ENCODE data around the gene PRKAG2.
"Not testable (repeated sequence)": the region's sequence is repeated elsewhere in the genome, so short reads cannot be mapped to it uniquely, and the experiment has no call there.

PRKAG2 gene

DNA sequence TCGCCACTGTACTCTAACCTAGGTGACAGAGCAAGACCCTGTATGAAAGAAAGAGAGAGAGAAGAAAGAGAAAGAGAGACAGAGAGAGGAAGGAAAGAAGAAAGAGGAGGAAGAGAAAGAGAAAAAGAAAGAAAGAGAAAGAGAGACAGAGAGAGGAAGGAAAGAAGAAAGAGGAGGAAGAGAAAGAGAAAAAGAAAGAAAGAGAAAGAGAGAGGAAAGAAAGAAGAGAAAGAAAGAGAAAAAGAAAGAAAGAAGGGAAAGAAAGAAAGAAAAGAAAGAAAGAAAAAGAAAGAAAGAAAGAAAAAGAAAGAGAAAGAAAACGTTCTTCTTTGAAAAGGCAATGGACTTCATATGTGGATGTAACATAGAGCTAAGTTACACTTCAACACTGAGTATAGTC, 340.7 kb downstream of the PRKAG2 start:
- H3K4me1 ChIP-seq (ENCODE audit: control insufficient read depth, insufficient read depth, low read length) = peaks cover 18% of the 10 kb centered on the region
- H3K27ac ChIP-seq (ENCODE audit: insufficient read depth, low read depth, low read length, poor library complexity, severe bottlenecking); H3K9me3 ChIP-seq (ENCODE audit: control insufficient read depth, low read length); H3K4me3 ChIP-seq (ENCODE audit: insufficient read depth, low read depth, low read length); H3K36me3 ChIP-seq (ENCODE audit: control insufficient read depth, insufficient read depth, low read length); H3K27me3 ChIP-seq (ENCODE audit: control insufficient read depth, insufficient read depth, low read length, poor library complexity, severe bottlenecking): not testable (repeated sequence)
- 93 to 95% methylated on average over 2 of the region's 2 CpGs for WGBS, 2 experiments

DNA sequence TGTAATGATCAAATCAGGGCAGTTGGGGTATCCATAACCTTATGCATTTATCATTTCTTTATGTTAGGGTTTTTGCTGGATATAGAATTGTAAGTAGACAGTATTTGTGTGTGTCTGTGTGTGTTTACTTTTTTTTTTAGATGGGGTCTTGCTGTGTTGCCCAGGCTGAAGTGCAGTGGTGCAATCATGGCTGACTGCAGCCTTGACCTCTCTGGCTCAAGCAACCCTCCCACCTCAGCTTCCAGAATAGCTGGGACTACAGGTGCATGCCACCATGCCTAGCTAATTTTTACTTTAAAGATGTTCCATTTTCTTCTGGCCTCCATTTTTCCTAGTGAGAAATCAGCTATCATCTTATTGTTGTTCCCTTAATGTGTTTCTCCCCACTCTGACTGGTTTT, 347.1 kb downstream of the PRKAG2 start:
- Histone ChIP-seq H3K4me3 (ENCODE audit: insufficient read depth, low read depth, low read length) (no peak overlapping the region), H3K4me1 (ENCODE audit: control insufficient read depth, insufficient read depth, low read length) (no peaks in the 10 kb centered on the region), H3K27ac (ENCODE audit: insufficient read depth, low read depth, low read length, poor library complexity, severe bottlenecking) (no peak overlapping the region), H3K27me3 (ENCODE audit: control insufficient read depth, insufficient read depth, low read length, poor library complexity, severe bottlenecking) (no peaks in the 10 kb centered on the region), H3K36me3 (ENCODE audit: control insufficient read depth, insufficient read depth, low read length) (no peaks in the 10 kb centered on the region), H3K9me3 (ENCODE audit: control insufficient read depth, low read length) (no peaks in the 10 kb centered on the region)

DNA sequence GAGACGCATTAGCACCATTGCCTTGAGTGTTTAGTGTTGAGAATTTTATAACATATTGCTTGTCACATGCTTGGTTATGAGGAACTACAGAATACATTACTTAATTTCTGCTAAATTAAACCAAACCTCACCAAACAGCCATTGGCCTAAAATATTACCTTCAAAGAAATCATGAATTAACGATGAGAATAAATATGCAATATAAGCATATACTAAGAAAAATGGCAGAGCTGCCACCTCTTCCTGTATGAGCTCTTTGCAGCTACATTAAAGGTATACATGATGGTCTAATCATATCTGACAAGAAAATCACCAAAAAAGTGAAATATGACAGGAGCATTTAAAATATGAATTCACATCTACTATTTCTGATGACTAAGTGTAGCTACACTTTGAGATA, 352.1 kb downstream of the PRKAG2 start:
- H3K36me3 ChIP-seq (ENCODE audit: control insufficient read depth, insufficient read depth, low read length) = no peaks in the 10 kb centered on the region
- 100% methylated on average over 1 of the region's 2 CpGs for WGBS, 2 experiments
- no peaks in the 10 kb centered on the region for H3K4me1 ChIP-seq (ENCODE audit: control insufficient read depth, insufficient read depth, low read length)
- H3K9me3 ChIP-seq (ENCODE audit: control insufficient read depth, low read length) = no peaks in the 10 kb centered on the region
- no peak overlapping the region for H3K27ac ChIP-seq (ENCODE audit: insufficient read depth, low read depth, low read length, poor library complexity, severe bottlenecking)
- no peaks in the 10 kb centered on the region for H3K27me3 ChIP-seq (ENCODE audit: control insufficient read depth, insufficient read depth, low read length, poor library complexity, severe bottlenecking)
- no peak overlapping the region for H3K4me3 ChIP-seq (ENCODE audit: insufficient read depth, low read depth, low read length)

DNA sequence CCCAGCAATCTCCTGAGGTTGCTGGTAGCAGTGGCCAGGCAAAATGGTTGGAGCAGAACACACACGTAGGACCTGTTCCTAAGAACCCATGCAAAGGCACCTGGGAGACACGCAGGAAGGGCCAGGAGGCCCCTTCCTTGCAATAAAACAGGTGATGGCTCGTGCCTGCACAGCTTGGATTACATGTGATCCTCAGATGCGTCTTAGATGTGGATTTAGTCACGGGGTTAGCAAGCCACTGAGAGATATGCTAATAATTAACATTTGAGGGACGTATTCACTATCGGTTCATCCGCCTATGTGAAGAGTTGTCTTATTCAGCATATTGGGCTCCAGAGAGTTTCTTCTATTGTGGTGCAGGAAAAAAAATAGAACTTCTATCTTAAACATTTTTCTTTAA, 352.6 kb downstream of the PRKAG2 start:
- 92 to 94% methylated on average over 8 of the region's 8 CpGs for WGBS, 2 experiments
- H3K27me3 ChIP-seq (ENCODE audit: control insufficient read depth, insufficient read depth, low read length, poor library complexity, severe bottlenecking) = no peaks in the 10 kb centered on the region

DNA sequence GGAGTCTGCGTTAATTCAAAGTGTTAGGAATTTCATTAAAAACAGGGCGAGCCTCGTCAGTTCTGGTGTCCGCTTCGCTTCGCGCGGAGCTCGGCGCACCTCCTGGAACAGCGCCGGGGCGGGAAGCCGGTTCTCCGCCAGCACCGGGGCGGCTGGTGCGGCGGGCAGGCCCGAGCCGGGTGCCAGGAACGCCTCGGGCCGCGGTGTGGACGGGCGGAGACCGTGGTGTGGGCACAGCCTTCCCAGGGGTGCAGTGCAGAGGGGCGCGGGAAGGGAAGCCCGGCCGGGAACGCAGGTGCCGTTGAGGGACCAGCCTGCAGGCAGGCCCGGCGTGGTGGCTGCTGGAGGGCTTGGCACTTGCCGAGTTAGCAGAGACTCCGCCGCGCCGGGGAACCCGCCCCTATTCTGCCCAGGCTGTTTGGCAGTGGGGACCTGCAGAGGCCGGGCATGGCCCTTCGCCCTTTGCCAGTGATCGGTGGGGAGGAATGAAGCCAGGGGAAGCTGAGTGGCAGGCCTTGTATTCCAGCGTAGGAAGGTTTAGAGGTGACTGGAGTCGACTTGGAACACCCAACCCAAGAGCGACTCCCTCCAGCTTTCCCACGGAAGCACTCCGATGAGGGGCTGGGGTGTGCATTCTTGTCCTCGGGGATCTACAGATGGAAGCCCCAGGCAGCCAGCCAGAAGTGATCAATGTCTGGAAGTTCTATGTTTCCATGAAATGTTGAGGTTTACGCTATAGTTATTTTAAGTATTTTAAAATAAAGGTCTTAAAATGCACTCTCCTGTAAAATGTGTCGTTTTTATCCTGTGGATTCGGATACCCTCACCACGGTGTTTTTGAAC, 356.3 kb downstream of the PRKAG2 start:
- H3K36me3 ChIP-seq (ENCODE audit: control insufficient read depth, insufficient read depth, low read length) = no peaks in the 10 kb centered on the region
- 93 to 94% methylated on average over 55 of the region's 55 CpGs for WGBS, 2 experiments
- peak overlapping the region; percentile 23 for H3K4me3 ChIP-seq (ENCODE audit: insufficient read depth, low read depth, low read length)
- no peak overlapping the region for H3K27ac ChIP-seq (ENCODE audit: insufficient read depth, low read depth, low read length, poor library complexity, severe bottlenecking)
- no peaks in the 10 kb centered on the region for H3K9me3 ChIP-seq (ENCODE audit: control insufficient read depth, low read length)
- no peaks in the 10 kb centered on the region for H3K4me1 ChIP-seq (ENCODE audit: control insufficient read depth, insufficient read depth, low read length)
- peaks cover 4% of the 10 kb centered on the region for H3K27me3 ChIP-seq (ENCODE audit: control insufficient read depth, insufficient read depth, low read length, poor library complexity, severe bottlenecking)

More for the DNA sequence above, 352.6 kb downstream of the PRKAG2 start:
- H3K4me3 ChIP-seq (ENCODE audit: insufficient read depth, low read depth, low read length) = no peak overlapping the region
- H3K27ac ChIP-seq (ENCODE audit: insufficient read depth, low read depth, low read length, poor library complexity, severe bottlenecking) = no peak overlapping the region
- H3K4me1 ChIP-seq (ENCODE audit: control insufficient read depth, insufficient read depth, low read length) = no peaks in the 10 kb centered on the region
- H3K36me3 ChIP-seq (ENCODE audit: control insufficient read depth, insufficient read depth, low read length) = no peaks in the 10 kb centered on the region
- H3K9me3 ChIP-seq (ENCODE audit: control insufficient read depth, low read length) = no peaks in the 10 kb centered on the region

DNA sequence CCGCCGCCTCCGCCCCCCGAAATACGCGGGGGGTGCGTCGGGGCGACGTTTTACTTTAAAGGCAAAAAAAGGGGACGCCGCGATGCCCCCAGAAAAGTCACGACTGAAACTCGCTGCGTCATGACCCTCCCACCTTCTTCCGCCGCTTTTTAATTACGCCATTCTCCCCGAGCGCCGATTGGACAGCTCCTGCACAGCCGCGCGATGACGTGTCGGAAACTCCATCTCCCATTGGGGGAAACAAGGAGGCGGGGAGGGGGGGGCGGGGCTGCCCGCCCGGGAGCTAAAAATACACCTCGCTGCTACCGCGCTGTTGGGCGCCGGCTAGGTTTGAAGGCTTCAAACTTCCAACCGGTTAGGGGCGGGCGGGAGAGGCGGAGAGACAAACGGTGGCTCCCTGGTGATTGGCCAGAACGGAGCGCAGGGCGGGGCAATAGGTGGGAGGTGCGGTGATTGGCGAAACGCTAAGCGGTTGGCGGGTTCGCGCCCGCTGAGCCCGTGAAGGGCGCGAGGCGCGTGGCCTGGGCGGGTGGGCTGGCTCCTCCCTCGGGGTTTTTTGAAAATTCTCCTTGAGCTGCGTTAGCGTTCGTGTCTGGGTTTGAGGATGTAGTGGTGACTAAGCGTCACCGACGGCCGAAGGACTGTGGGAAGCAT, 357.0 kb downstream of the PRKAG2 start, which contains the start of gene RHEB:
Gene RHEB, minus strand, starts transcription at position 131 of the 654 bp plus-strand sequence. CDS start 384 bp downstream, outside the sequence.
- WGBS, 2 experiments = 6% methylated on average over 57 to 58 of the region's 66 CpGs

DNA sequence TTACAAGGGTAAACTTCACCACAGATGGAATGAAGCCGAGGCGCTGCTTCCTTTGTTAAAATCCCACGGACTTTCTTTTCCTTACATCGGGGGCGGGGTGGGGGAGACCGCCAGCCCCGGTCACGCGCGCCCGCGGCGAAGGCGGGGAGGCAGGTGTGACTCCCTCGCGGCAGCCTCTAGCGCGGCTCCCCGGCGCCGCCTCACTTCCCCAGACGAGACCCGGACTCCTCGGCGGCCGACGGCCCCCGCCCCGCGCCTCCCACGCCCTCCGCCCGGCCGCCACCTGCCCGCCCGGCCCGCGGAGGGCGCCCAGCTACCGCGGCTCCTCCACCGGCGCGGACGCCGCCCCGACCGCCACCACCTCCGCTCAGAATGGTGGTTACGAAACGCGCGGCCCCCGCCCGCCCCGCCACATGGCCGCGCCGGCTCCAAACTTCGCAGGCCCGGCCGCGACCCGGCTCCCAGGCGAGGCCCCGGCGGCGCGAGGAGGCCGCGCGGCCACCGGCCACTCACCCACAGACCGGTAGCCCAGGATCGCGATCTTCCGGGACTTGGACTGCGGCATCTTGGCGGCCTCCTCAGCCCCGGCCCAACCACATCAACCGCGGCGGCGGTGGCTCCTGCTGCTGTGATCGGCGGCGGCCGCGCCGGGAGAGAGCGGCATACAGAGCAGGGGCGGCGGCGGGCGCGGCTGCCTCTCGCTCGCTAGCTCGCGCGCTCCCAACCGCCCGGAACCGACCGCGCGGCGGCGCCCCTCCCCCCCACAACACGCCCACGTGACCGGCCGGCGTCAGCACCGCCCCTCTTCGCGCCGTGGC, 357.8 kb downstream of the PRKAG2 start:
- not testable (repeated sequence) for H3K4me1 ChIP-seq (ENCODE audit: control insufficient read depth, insufficient read depth, low read length); H3K9me3 ChIP-seq (ENCODE audit: control insufficient read depth, low read length); H3K27me3 ChIP-seq (ENCODE audit: control insufficient read depth, insufficient read depth, low read length, poor library complexity, severe bottlenecking); H3K36me3 ChIP-seq (ENCODE audit: control insufficient read depth, insufficient read depth, low read length)
- H3K27ac ChIP-seq (ENCODE audit: insufficient read depth, low read depth, low read length, poor library complexity, severe bottlenecking) = peak overlapping the region; percentile 96
- WGBS, 2 experiments = 0 to 1% methylated on average over 94 to 109 of the region's 118 CpGs
- H3K4me3 ChIP-seq (ENCODE audit: insufficient read depth, low read depth, low read length) = peak overlapping the region; percentile 86

More for the DNA sequence above, 357.0 kb downstream of the PRKAG2 start, which contains the start of gene RHEB:
- Histone ChIP-seq H3K4me3 (ENCODE audit: insufficient read depth, low read depth, low read length) (peak within 1 kb of the TSS; percentile 86), H3K4me1 (ENCODE audit: control insufficient read depth, insufficient read depth, low read length) (no peaks in the 10 kb centered on the region), H3K36me3 (ENCODE audit: control insufficient read depth, insufficient read depth, low read length) (no peaks in the 10 kb centered on the region), H3K27ac (ENCODE audit: insufficient read depth, low read depth, low read length, poor library complexity, severe bottlenecking) (peak within 1 kb of the TSS; percentile 96), H3K27me3 (ENCODE audit: control insufficient read depth, insufficient read depth, low read length, poor library complexity, severe bottlenecking) (peaks cover 4% of the 10 kb centered on the region), H3K9me3 (ENCODE audit: control insufficient read depth, low read length) (no peaks in the 10 kb centered on the region)

DNA sequence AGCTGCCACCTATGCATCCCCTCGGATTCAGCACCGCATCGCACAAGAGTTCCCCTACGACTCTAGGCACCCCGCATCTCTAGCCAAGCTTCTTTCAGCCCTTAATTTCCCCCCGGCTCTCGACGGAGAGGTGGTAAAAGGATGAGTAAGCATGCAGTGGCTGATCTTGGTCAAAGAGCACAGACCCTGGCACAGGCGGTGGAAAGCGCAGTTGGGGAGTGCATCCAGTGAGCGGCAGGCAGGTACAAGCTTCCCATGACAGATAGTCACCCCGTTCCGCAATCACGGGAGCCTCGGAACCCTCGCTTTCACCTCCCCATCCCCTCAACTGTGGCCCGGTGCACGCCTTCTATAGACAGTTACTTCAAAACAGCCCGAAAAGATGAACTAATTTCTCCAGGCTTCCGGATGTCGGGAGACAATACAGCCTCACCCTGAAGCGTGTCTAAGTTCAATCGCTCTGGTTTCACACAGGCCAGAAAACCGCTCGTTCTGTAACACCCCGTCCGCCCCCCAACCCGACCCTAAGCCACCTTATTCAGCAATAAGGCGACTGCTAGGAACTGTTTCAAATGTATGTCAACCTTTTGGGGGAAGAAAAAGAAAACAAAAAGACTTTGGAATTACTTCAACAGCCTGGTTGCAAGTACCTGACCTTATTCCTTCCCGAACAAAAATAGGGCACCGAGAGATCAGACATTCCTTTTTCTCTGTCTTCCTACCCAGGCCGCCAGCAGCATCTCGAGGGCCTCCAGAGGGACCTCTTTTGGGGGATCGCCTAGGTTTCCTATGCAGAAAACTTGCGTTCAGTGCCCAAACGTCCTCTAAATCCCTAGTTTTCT, 358.6 kb downstream of the PRKAG2 start:
- WGBS, 2 experiments = 2% methylated on average over 36 of the region's 36 CpGs
- peak overlapping the region; percentile 96 for H3K27ac ChIP-seq (ENCODE audit: insufficient read depth, low read depth, low read length, poor library complexity, severe bottlenecking)
- H3K9me3 ChIP-seq (ENCODE audit: control insufficient read depth, low read length) = no peaks in the 10 kb centered on the region

DNA sequence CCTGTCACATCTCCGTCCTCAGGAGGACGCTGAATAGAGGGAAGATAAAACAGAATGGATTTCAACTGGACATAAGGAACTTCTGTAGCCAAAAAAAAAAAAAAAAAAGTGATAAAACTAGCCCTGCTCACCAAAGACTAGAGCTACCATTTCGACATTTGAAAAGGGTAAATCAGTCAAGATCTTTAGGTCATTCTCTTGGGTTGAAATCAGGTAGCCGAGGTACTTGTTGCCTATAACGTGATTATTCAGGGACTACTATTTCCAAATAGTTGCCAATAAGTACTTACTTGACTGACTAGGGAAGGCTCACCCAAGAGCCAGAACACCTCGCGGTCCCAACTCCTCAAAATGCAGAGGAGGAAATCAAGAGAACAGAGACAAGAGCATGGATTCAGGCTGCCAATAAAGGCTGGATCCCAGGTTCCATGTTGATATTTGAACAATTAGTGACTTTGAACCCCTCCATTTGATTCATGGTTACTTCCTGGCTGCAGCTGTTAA, 359.3 kb downstream of the PRKAG2 start:
- peak overlapping the region; percentile 86 for H3K4me3 ChIP-seq (ENCODE audit: insufficient read depth, low read depth, low read length)
- no peaks in the 10 kb centered on the region for H3K4me1 ChIP-seq (ENCODE audit: control insufficient read depth, insufficient read depth, low read length)
- WGBS, 2 experiments = 59 to 69% methylated on average over 7 of the region's 7 CpGs
- H3K36me3 ChIP-seq (ENCODE audit: control insufficient read depth, insufficient read depth, low read length) = no peaks in the 10 kb centered on the region
- peaks cover 4% of the 10 kb centered on the region for H3K27me3 ChIP-seq (ENCODE audit: control insufficient read depth, insufficient read depth, low read length, poor library complexity, severe bottlenecking)
- H3K9me3 ChIP-seq (ENCODE audit: control insufficient read depth, low read length) = no peaks in the 10 kb centered on the region
- no peak overlapping the region for H3K27ac ChIP-seq (ENCODE audit: insufficient read depth, low read depth, low read length, poor library complexity, severe bottlenecking)

More for the DNA sequence above, 358.6 kb downstream of the PRKAG2 start:
- H3K4me1 ChIP-seq (ENCODE audit: control insufficient read depth, insufficient read depth, low read length) = no peaks in the 10 kb centered on the region
- peaks cover 4% of the 10 kb centered on the region for H3K27me3 ChIP-seq (ENCODE audit: control insufficient read depth, insufficient read depth, low read length, poor library complexity, severe bottlenecking)
- H3K4me3 ChIP-seq (ENCODE audit: insufficient read depth, low read depth, low read length) = peak overlapping the region; percentile 86
- H3K36me3 ChIP-seq (ENCODE audit: control insufficient read depth, insufficient read depth, low read length) = no peaks in the 10 kb centered on the region

Measured in ectodermal cell (in vitro differentiated cells).